ENCODE results near the gene FGFR3. TPM values are rescaled to one million over a fixed set of nuclear protein-coding genes. Genes with fewer than 3 reads are reported as not detected.

The FGFR3 gene
- total RNA-seq, 4 donors from 2014 or later = 1.2 to 2.0 (median 1.6) TPM

- intact Hi-C loops (cut with DNase I) = no loop called here
- TF ChIP-seq POLR2AphosphoS5 (IDR thresholded peaks at IDR 0.05) (no peak), CTCF (IDR thresholded peaks at IDR 0.05) (no peak)
- WGBS = 0% methylated on average over 1 of the region's 84 CpGs
- no peak for DNase-seq (ENCODE audit: extremely low spot score)
- Histone ChIP-seq H3K9me3 (no peaks in the 10 kb centered on the region), H3K27ac (replicated peaks in 1 of 4) (no peak overlapping the region), H3K27me3 (peaks cover 0 to 97% (median 18%) of the 10 kb centered on the region in 4 donors), H3K4me1 (peaks cover 12 to 35% (median 30%) of the 10 kb centered on the region in 4 donors), H3K4me3 (peak overlapping the region; percentile 47 to 65 (median 52)), H3K36me3 (no peaks in the 10 kb centered on the region)
These were observed 25.9 kb upstream of the FGFR3 start for GRCh38 chr4:1767061-1767769.

DNA sequence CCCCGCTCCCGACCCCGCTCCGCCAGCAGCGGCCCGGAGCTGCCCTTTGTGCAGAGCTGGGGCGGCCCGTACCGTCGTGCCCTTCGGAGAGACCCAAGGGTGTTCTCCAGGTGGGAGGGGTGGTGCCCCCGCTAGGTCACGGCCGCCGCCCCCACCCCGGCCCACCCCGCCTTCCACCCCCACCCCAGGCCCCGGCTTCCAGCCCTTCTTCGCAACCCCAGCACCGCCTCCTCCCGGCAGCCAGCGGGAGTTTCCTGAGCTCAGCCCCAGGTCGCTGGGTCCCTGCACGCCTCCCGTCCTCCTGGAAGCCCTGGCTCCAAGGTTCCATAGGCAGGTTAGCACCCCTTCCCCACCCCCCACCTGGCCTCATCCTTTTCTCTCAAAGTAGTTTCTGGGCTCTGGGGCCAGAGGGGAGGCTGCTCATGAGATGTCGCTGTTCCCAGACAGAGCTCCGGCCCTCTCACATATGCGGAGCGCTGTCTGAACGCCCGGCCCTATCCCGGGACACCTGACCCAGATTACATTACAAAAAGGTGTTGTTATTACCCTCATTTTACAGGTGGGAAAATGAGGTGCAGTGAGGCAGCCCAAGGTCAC lies 25.2 kb upstream of the FGFR3 start:
- WGBS = 41% methylated on average over 18 of the region's 32 CpGs

DNA sequence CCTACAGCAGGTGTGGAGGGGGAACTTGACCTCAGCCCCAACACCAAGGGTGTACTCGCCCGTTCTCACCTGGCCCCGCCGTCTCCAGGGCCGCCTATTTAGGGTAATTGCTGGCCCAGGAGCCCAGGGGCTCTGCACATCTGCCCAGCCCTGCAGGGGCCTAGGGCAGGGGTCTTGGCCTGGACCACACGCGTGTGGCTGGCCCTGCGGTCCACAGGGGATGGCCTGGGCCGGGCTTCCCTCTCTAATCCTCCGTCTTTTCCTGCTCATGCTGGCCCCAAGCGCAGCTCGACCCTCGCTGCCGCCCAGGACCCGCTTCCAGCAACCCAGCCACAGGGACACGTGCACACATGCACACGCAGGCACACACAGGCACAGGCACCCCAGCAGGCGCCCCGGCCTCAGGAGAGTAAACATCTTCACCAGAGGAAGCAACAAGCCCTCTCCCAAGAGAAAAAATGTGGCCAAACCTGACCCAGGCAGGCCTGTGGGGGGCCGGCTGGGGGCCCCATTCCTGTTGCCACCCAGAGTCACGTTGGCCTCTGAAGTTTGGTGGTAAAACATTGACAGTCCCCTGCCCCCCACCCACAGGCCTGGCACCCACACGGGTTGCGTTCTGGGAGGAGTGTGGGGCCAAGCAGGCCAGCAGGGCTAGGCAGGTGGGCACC lies 24.6 kb upstream of the FGFR3 start:
- Histone ChIP-seq H3K27ac (replicated peaks in 1 of 4) (no peak overlapping the region), H3K36me3 (no peaks in the 10 kb centered on the region), H3K4me3 (no peak overlapping the region), H3K4me1 (peaks cover 9 to 28% (median 23%) of the 10 kb centered on the region in 4 donors), H3K27me3 (peaks cover 0 to 88% (median 18%) of the 10 kb centered on the region in 4 donors), H3K9me3 (no peaks in the 10 kb centered on the region)
- TF ChIP-seq POLR2AphosphoS5 (IDR thresholded peaks at IDR 0.05) = no peak
- TF ChIP-seq POLR2A (IDR thresholded peaks at IDR 0.05; ENCODE audit: low read depth) = no peak
- no peak for TF ChIP-seq EP300 (IDR thresholded peaks at IDR 0.05)
- no peak for TF ChIP-seq CTCF (IDR thresholded peaks at IDR 0.05)
- WGBS = 82% methylated on average over 17 of the region's 23 CpGs
- intact Hi-C loops (cut with DNase I) = no loop called here
- no peak for DNase-seq (ENCODE audit: extremely low spot score)

More for the DNA sequence above, 25.2 kb upstream of the FGFR3 start:
- Histone ChIP-seq H3K27ac (replicated peaks in 1 of 4) (no peak overlapping the region), H3K36me3 (no peaks in the 10 kb centered on the region), H3K27me3 (peaks cover 0 to 94% (median 18%) of the 10 kb centered on the region in 4 donors), H3K9me3 (no peaks in the 10 kb centered on the region), H3K4me3 (peak overlapping the region; percentile 47 to 65 (median 52)), H3K4me1 (peaks cover 12 to 34% (median 29%) of the 10 kb centered on the region in 4 donors)
- intact Hi-C loops (cut with DNase I) = no loop called here
- TF ChIP-seq POLR2AphosphoS5 (IDR thresholded peaks at IDR 0.05) = no peak
- peak in 1 of 3 experiments; percentile 7 for TF ChIP-seq CTCF (IDR thresholded peaks at IDR 0.05)
- DNase-seq (ENCODE audit: extremely low spot score) = no peak

DNA sequence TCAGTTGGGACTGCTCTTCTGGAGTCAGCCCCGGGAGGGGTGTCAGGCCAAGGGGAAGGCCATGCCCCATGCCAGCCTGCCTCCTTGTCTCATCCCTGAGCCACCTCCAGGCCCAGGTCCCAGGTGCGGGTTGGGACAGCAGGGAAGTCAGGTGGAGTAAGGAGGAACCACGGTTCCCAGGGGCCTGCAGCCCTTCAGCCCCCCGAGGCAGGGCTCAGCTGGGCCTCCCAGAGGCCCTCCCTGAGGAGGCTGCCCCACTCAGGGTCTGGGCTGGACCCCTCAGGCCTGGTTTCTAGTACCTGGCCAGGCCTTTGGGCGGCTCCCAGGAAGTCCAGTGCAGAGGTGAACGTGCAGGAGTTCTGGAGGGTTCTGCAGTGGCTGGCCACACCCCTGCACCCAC lies 23.4 kb upstream of the FGFR3 start:
- intact Hi-C loops (cut with DNase I) = no loop called here
- Histone ChIP-seq H3K4me3 (no peak overlapping the region), H3K27me3 (peaks cover 0 to 78% (median 18%) of the 10 kb centered on the region in 4 donors), H3K4me1 (peaks cover 4 to 20% (median 16%) of the 10 kb centered on the region in 4 donors), H3K9me3 (no peaks in the 10 kb centered on the region), H3K36me3 (no peaks in the 10 kb centered on the region), H3K27ac (replicated peaks in 1 of 4) (no peak overlapping the region)
- WGBS = 86% methylated on average over 2 of the region's 6 CpGs
- no peak for TF ChIP-seq EP300 (IDR thresholded peaks at IDR 0.05)
- no peak for TF ChIP-seq POLR2A (IDR thresholded peaks at IDR 0.05; ENCODE audit: low read depth)
- no peak for TF ChIP-seq POLR2AphosphoS5 (IDR thresholded peaks at IDR 0.05)
- TF ChIP-seq CTCF (IDR thresholded peaks at IDR 0.05) = no peak
- no peak for DNase-seq (ENCODE audit: extremely low spot score)

Data from esophagus muscularis mucosa (tissue), 4 donors.